A673 (cell line): ENCODE measurements around the gene LYRM4.

Experiments used
- CTCF ChIP-seq: fragments of 300-800, 200-600 bp; sonication (generic); conservative IDR thresholded peaks from 2 replicates; pipeline ENCODE4 v1.5.1; 2017; ENCODE audit warnings: low read depth, mild to moderate bottlenecking, antibody characterized with exemption, low read length, moderate library complexity, mixed read lengths
- EZH2 ChIP-seq: fragments of 200-600 bp; sonication (generic); IDR thresholded peaks from 2 replicates; pipeline ENCODE4 v1.6.1; 2017; ENCODE audit warnings: borderline replicate concordance, low read depth, mild to moderate bottlenecking, mixed read lengths, antibody characterized with exemption, low read length; ENCODE audit not compliant: poor library complexity, severe bottlenecking

- TF ChIP-seq CTCF, result no peak
- no peak for TF ChIP-seq EZH2
Observed at GRCh38 chr6:5089481-5090438, 171.0 kb downstream of the LYRM4 start.
